H1 (cell line): ENCODE measurements around the gene MARVELD2.

Source experiments
- ASH2L ChIP-seq: fragments of 200-600, 300-600 bp; sonication (generic); IDR thresholded peaks from one replicate; pipeline ENCODE4 v1.7.1; 2017; ENCODE audit warnings: low read length
- ATF3 ChIP-seq: IDR thresholded peaks from 2 replicates; pipeline ENCODE4 v1.6.1; 2011; ENCODE audit warnings: low read depth, mild to moderate bottlenecking, low read length; ENCODE audit not compliant: insufficient read depth
- BRCA1 ChIP-seq: IDR thresholded peaks from 2 replicates; pipeline ENCODE4 v1.6.1; 2012; ENCODE audit warnings: low read depth, low read length, improper control_type of control experiment
- CTCF ChIP-seq, 3 experiments: IDR thresholded peaks; 1 replicate in 2 of 3; 2 replicates in 1 of 3; pipeline versions ENCODE4 v1.5.1 to v1.6.1; 2011; ENCODE audit warnings: low read length in 3 of 3, mild to moderate bottlenecking in 3 of 3, inconsistent platforms in 2 of 3, low read depth in 1 of 3, moderate library complexity in 1 of 3; ENCODE audit not compliant: insufficient read depth in 1 of 3; ENCODE audit errors: control extremely low read depth in 1 of 3
- EZH2 ChIP-seq: fragments of 200-600 bp; sonication (generic); IDR thresholded peaks from 2 replicates; pipeline ENCODE4 v1.7.1; 2012; ENCODE audit warnings: low read depth, mild to moderate bottlenecking, moderate library complexity, low read length, inconsistent platforms; ENCODE audit not compliant: severe bottlenecking
- GABPA ChIP-seq: IDR thresholded peaks from 2 replicates; pipeline ENCODE4 v1.6.1; 2011; ENCODE audit warnings: mild to moderate bottlenecking, low read length, moderate library complexity, borderline replicate concordance; ENCODE audit not compliant: insufficient read depth
- JUN ChIP-seq: IDR thresholded peaks from 2 replicates; pipeline ENCODE4 v1.6.1; 2011; ENCODE audit warnings: low read depth, mild to moderate bottlenecking, improper control_type of control experiment, low read length
- MAFK ChIP-seq: IDR thresholded peaks from 2 replicates; pipeline ENCODE4 v1.6.1; 2012; ENCODE audit warnings: low read depth, mild to moderate bottlenecking, improper control_type of control experiment, low read length
- POLR2A ChIP-seq, 2 experiments: IDR thresholded peaks; 1 replicate in 1 of 2; 2 replicates in 1 of 2; pipeline ENCODE4 v1.6.1; 2011; ENCODE audit warnings: low read depth in 2 of 2, low read length in 2 of 2, mild to moderate bottlenecking in 2 of 2; ENCODE audit errors: control extremely low read depth in 1 of 2
- POLR2AphosphoS5 ChIP-seq: IDR thresholded peaks from 2 replicates; pipeline ENCODE4 v1.6.1; 2011; ENCODE audit warnings: low read depth, low read length
- RAD21 ChIP-seq, 2 experiments: IDR thresholded peaks in 1 of 2; conservative IDR thresholded peaks in 1 of 2; 2 replicates each; pipeline ENCODE4 v1.6.1; 2011; ENCODE audit warnings: low read depth in 2 of 2, low read length in 2 of 2, improper control_type of control experiment in 1 of 2, inconsistent platforms in 1 of 2, mild to moderate bottlenecking in 1 of 2, moderate library complexity in 1 of 2
- TAF1 ChIP-seq: IDR thresholded peaks from 2 replicates; pipeline ENCODE4 v1.6.1; 2011; ENCODE audit warnings: mild to moderate bottlenecking, low read depth, low read length
- USF2 ChIP-seq: IDR thresholded peaks from 2 replicates; pipeline ENCODE4 v1.6.1; 2011; ENCODE audit warnings: low read length, improper control_type of control experiment

GRCh38 chr5:69451941-69452647 lies 37.2 kb downstream of the MARVELD2 start:
- TF ChIP-seq CTCF (IDR thresholded peaks at IDR 0.05; ENCODE audit: control extremely low read depth in 1 of 3, insufficient read depth in 1 of 3, low read depth in 1 of 3, low read length in 3 of 3) (no peak), USF2 (no peak), EZH2 (no peak), POLR2A (IDR thresholded peaks at IDR 0.05; ENCODE audit: control extremely low read depth in 1 of 2, low read depth in 2 of 2, low read length in 2 of 2) (no peak), ATF3 (no peak), POLR2AphosphoS5 (no peak), JUN (no peak), BRCA1 (no peak), ASH2L (no peak), GABPA (no peak), RAD21 (IDR thresholded peaks at IDR 0.05 in 1 of 2, conservative IDR thresholded peaks at IDR 0.05 in 1 of 2; ENCODE audit: low read depth in 2 of 2, low read length in 2 of 2) (no peak), TAF1 (no peak), MAFK (no peak)
